ENCODE results near the gene NR1I2.

DNA sequence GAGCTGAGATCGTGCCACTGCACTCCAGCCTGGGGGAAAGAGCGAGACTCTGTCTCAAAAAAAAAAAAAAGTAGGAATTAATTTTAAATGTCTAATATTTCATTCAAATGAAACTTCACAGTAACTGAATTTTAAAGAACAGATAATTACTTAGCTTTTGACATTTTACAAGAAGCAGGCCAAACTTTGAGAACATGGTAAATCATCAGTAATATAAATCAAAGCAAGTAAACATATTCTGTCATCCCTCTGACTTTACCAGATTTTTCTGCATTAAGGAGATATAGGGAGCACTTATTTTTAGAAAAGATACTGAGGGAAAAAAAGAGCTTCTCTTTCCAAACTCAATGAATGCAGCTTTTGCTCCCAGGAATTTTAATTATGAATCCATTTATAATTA lies 37.0 kb downstream of the NR1I2 start:
- TF ChIP-seq, protein P1, sequence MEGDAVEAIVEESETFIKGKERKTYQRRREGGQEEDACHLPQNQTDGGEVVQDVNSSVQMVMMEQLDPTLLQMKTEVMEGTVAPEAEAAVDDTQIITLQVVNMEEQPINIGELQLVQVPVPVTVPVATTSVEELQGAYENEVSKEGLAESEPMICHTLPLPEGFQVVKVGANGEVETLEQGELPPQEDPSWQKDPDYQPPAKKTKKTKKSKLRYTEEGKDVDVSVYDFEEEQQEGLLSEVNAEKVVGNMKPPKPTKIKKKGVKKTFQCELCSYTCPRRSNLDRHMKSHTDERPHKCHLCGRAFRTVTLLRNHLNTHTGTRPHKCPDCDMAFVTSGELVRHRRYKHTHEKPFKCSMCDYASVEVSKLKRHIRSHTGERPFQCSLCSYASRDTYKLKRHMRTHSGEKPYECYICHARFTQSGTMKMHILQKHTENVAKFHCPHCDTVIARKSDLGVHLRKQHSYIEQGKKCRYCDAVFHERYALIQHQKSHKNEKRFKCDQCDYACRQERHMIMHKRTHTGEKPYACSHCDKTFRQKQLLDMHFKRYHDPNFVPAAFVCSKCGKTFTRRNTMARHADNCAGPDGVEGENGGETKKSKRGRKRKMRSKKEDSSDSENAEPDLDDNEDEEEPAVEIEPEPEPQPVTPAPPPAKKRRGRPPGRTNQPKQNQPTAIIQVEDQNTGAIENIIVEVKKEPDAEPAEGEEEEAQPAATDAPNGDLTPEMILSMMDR (IDR thresholded peaks at IDR 0.05), result no peak
- TF ChIP-seq POLR2A (IDR thresholded peaks at IDR 0.05), result no peak

Measured in uterus (tissue), 2 donors.